ENCODE measurements around the gene CISH. TPM values are rescaled to one million over a fixed set of nuclear protein-coding genes. Genes with fewer than 3 reads are reported as not detected.

CISH gene
- total RNA-seq, 8 experiments from 2014 or later = 0.76 to 5.2 (median 1.8) TPM

- in situ Hi-C loops (cut with MboI; ENCODE audit: low pct_unique_long_range_greater_than_20kb in 2 of 9, low sequenced_read_pairs in 9 of 9, unreplicated experiment in 9 of 9) = loop anchor here in 8 of 9 experiments (25.0 kb wide), 2 partner anchors 753 to 778 kb away; partner anchors contain the start of genes MANF (in 3 of the 8) and RBM15B (in 3 of the 8)
- Histone ChIP-seq H3K4me3 (no peak overlapping the region), H3K4me1 (replicated peaks in 1 of 2) (peaks cover 6 to 9% of the 10 kb centered on the region in 2 donors), H3K27ac (no peak overlapping the region)
- 60 to 100% (median 88%) methylated on average over 1 to 3 of the region's 5 CpGs; no CpG with 5 or more reads in 5 of the 10 experiments for WGBS, 10 experiments
- no peak for ATAC-seq (replicated peaks in 6 of 8)
These were observed 2.4 kb downstream of the CISH start for GRCh38 chr3:50609071-50609762.

- H3K4me3 ChIP-seq = no peak overlapping the region
- 80 to 100% (median 97%) methylated on average over 1 to 3 of the region's 7 CpGs; no CpG with 5 or more reads in 6 of the 10 experiments for WGBS, 10 experiments
- no peak for ATAC-seq (replicated peaks in 6 of 8)
- no peak overlapping the region for H3K27ac ChIP-seq
- in situ Hi-C loops (cut with MboI; ENCODE audit: low pct_unique_long_range_greater_than_20kb in 2 of 9, low sequenced_read_pairs in 9 of 9, unreplicated experiment in 9 of 9) = loop anchor here in 8 of 9 experiments (25.0 kb wide), 2 partner anchors 754 to 779 kb away; partner anchors contain the start of genes MANF (in 3 of the 8) and RBM15B (in 3 of the 8)
- peaks cover 6 to 9% of the 10 kb centered on the region in 2 donors for H3K4me1 ChIP-seq (replicated peaks in 1 of 2)
These were observed 3.3 kb downstream of the CISH start for GRCh38 chr3:50608278-50608677.

GRCh38 chr3:50607271-50608091 lies 4.1 kb downstream of the CISH start:
- no peak overlapping the region for H3K27ac ChIP-seq
- WGBS, 10 experiments = 50 to 100% (median 96%) methylated on average over 1 to 20 of the region's 29 CpGs; no CpG with 5 or more reads in 3 of the 10 experiments
- no peak overlapping the region for H3K4me3 ChIP-seq
- H3K4me1 ChIP-seq (replicated peaks in 1 of 2) = peaks cover 6 to 11% of the 10 kb centered on the region in 2 donors
- no peak for ATAC-seq (replicated peaks in 6 of 8)
- in situ Hi-C loops (cut with MboI; ENCODE audit: low pct_unique_long_range_greater_than_20kb in 2 of 9, low sequenced_read_pairs in 9 of 9, unreplicated experiment in 9 of 9) = loop anchor here in 8 of 9 experiments (25.0 kb wide), 2 partner anchors 755 to 780 kb away; partner anchors contain the start of genes MANF (in 3 of the 8) and RBM15B (in 3 of the 8)

GRCh38 chr3:50606596-50606995 lies 5.0 kb downstream of the CISH start:
- Histone ChIP-seq H3K4me1 (replicated peaks in 1 of 2) (peaks cover 12 to 19% of the 10 kb centered on the region in 2 donors), H3K4me3 (no peak overlapping the region), H3K27ac (no peak overlapping the region)
- in situ Hi-C loops (cut with MboI; ENCODE audit: low pct_unique_long_range_greater_than_20kb in 2 of 9, low sequenced_read_pairs in 9 of 9, unreplicated experiment in 9 of 9) = loop anchor here in 8 of 9 experiments (25.0 kb wide), 2 partner anchors 756 to 781 kb away; partner anchors contain the start of genes MANF (in 3 of the 8) and RBM15B (in 3 of the 8)
- no peak for ATAC-seq (replicated peaks in 6 of 8)
- WGBS, 10 experiments = 100% methylated on average over 1 of the region's 6 CpGs; no CpG with 5 or more reads in 9 of the 10 experiments

- Histone ChIP-seq H3K27ac (no peak overlapping the region), H3K4me3 (no peak overlapping the region), H3K4me1 (replicated peaks in 1 of 2) (peaks cover 17 to 24% of the 10 kb centered on the region in 2 donors)
- in situ Hi-C loops (cut with MboI; ENCODE audit: low pct_unique_long_range_greater_than_20kb in 2 of 9, low sequenced_read_pairs in 9 of 9, unreplicated experiment in 9 of 9) = loop anchor here in 8 of 9 experiments (25.0 kb wide), 2 partner anchors 756 to 781 kb away; partner anchors contain the start of genes MANF (in 3 of the 8) and RBM15B (in 3 of the 8)
- ATAC-seq (replicated peaks in 6 of 8) = no peak
- WGBS, 10 experiments = 66 to 100% (median 89%) methylated on average over 1 to 4 of the region's 5 CpGs; no CpG with 5 or more reads in 4 of the 10 experiments
These were observed 5.7 kb downstream of the CISH start for GRCh38 chr3:50605901-50606326.

- ATAC-seq (replicated peaks in 6 of 8) = no peak
- in situ Hi-C loops (cut with MboI; ENCODE audit: low pct_unique_long_range_greater_than_20kb in 2 of 9, low sequenced_read_pairs in 9 of 9, unreplicated experiment in 9 of 9) = loop anchor here in 8 of 9 experiments (25.0 kb wide), 2 partner anchors 757 to 782 kb away; partner anchors contain the start of genes MANF (in 3 of the 8) and RBM15B (in 3 of the 8)
- H3K4me1 ChIP-seq (replicated peaks in 1 of 2) = peaks cover 18 to 23% of the 10 kb centered on the region in 2 donors
- 63 to 100% (median 76%) methylated on average over 2 to 13 of the region's 14 CpGs; no CpG with 5 or more reads in 2 of the 10 experiments for WGBS, 10 experiments
- no peak overlapping the region for H3K27ac ChIP-seq
- no peak overlapping the region for H3K4me3 ChIP-seq
These were observed 6.7 kb downstream of the CISH start for GRCh38 chr3:50604628-50605588.

GRCh38 chr3:50604110-50604621 lies 7.4 kb downstream of the CISH start:
- in situ Hi-C loops (cut with MboI; ENCODE audit: low pct_unique_long_range_greater_than_20kb in 2 of 9, low sequenced_read_pairs in 9 of 9, unreplicated experiment in 9 of 9) = loop anchor here in 8 of 9 experiments (25.0 kb wide), 2 partner anchors 758 to 783 kb away; partner anchors contain the start of genes MANF (in 3 of the 8) and RBM15B (in 3 of the 8)
- no peak for ATAC-seq (replicated peaks in 6 of 8)
- 60 to 100% (median 82%) methylated on average over 1 to 3 of the region's 5 CpGs; no CpG with 5 or more reads in 3 of the 10 experiments for WGBS, 10 experiments
- H3K4me3 ChIP-seq = no peak overlapping the region
- peaks cover 18 to 23% of the 10 kb centered on the region in 2 donors for H3K4me1 ChIP-seq (replicated peaks in 1 of 2)
- H3K27ac ChIP-seq = no peak overlapping the region

- in situ Hi-C loops (cut with MboI; ENCODE audit: low pct_unique_long_range_greater_than_20kb in 2 of 9, low sequenced_read_pairs in 9 of 9, unreplicated experiment in 9 of 9) = loop anchor here in 8 of 9 experiments (25.0 kb wide), 2 partner anchors 759 to 784 kb away; partner anchors contain the start of genes MANF (in 3 of the 8) and RBM15B (in 3 of the 8)
- no peak overlapping the region for H3K27ac ChIP-seq
- H3K4me1 ChIP-seq (replicated peaks in 1 of 2) = peaks cover 18 to 23% of the 10 kb centered on the region in 2 donors
- no peak overlapping the region for H3K4me3 ChIP-seq
- ATAC-seq (replicated peaks in 6 of 8) = no peak
- 33 to 100% (median 53%) methylated on average over 1 to 2 of the region's 4 CpGs; no CpG with 5 or more reads in 6 of the 10 experiments for WGBS, 10 experiments
These were observed 8.1 kb downstream of the CISH start for GRCh38 chr3:50603261-50604109.

GRCh38 chr3:50602595-50603191 lies 8.9 kb downstream of the CISH start:
- Histone ChIP-seq H3K4me3 (no peak overlapping the region), H3K4me1 (replicated peaks in 1 of 2) (peaks cover 18 to 23% of the 10 kb centered on the region in 2 donors), H3K27ac (peak overlapping the region in 1 of 2 donors; percentile 92)
- in situ Hi-C loops (cut with MboI; ENCODE audit: low pct_unique_long_range_greater_than_20kb in 2 of 9, low sequenced_read_pairs in 9 of 9, unreplicated experiment in 9 of 9) = loop anchor here in 8 of 9 experiments (25.0 kb wide), 2 partner anchors 760 to 785 kb away; partner anchors contain the start of genes MANF (in 3 of the 8) and RBM15B (in 3 of the 8)
- WGBS, 10 experiments = 60 to 100% methylated on average over 1 to 2 of the region's 9 CpGs; no CpG with 5 or more reads in 8 of the 10 experiments
- no peak for ATAC-seq (replicated peaks in 6 of 8)

GRCh38 chr3:50600841-50601591 lies 10.6 kb downstream of the CISH start:
- ATAC-seq (replicated peaks in 6 of 8) = peak; percentile 71 to 84 (median 78)
- 0 to 50% (median 8%) methylated on average over 1 of the region's 14 CpGs; no CpG with 5 or more reads in 6 of the 10 experiments for WGBS, 10 experiments
- H3K4me3 ChIP-seq = no peak overlapping the region
- peak overlapping the region; percentile 85 to 92 for H3K27ac ChIP-seq
- H3K4me1 ChIP-seq (replicated peaks in 1 of 2) = peaks cover 18 to 23% of the 10 kb centered on the region in 2 donors
- in situ Hi-C loops (cut with MboI; ENCODE audit: low pct_unique_long_range_greater_than_20kb in 2 of 9, low sequenced_read_pairs in 9 of 9, unreplicated experiment in 9 of 9) = loop anchor here in 8 of 9 experiments (25.0 kb wide), 2 partner anchors 761 to 786 kb away; partner anchors contain the start of genes MANF (in 3 of the 8) and RBM15B (in 3 of the 8)
